Sigmoid colon (tissue), 4 donors: Measurements from ENCODE around the gene EED.

ENCODE experiments used
- CTCF ChIP-seq, 4 experiments: fragments of 450-650 bp in 3 of 4; fragments of 200-600 bp in 1 of 4; IDR thresholded peaks; one replicate each; pipeline ENCODE4 v1.5.1; 2016 to 2019; ENCODE audit warnings: antibody characterized with exemption in 4 of 4, mild to moderate bottlenecking in 3 of 4, moderate library complexity in 2 of 4
- EP300 ChIP-seq, 4 donors: sonication (generic); formaldehyde crosslinking; IDR thresholded peaks; one replicate each; pipeline ENCODE4 v1.6.1; 2017; ENCODE audit warnings: antibody characterized with exemption in 4 of 4
- POLR2A ChIP-seq, 2 donors: fragments of 450-650 bp; IDR thresholded peaks; one replicate each; pipeline ENCODE4 v1.6.1; 2016; ENCODE audit warnings: antibody characterized with exemption in 2 of 2, mild to moderate bottlenecking in 2 of 2, moderate library complexity in 2 of 2
- POLR2AphosphoS5 ChIP-seq, 4 donors: sonication (generic); formaldehyde crosslinking; IDR thresholded peaks; one replicate each; pipeline ENCODE4 v1.6.1; 2017; ENCODE audit warnings: antibody characterized with exemption in 4 of 4

GRCh38 chr11:86197448-86197847, 47.1 kb upstream of the EED start:
- TF ChIP-seq CTCF (IDR thresholded peaks at IDR 0.05) (no peak), POLR2AphosphoS5 (IDR thresholded peaks at IDR 0.05) (no peak), POLR2A (IDR thresholded peaks at IDR 0.05) (no peak), EP300 (IDR thresholded peaks at IDR 0.05) (no peak)
